PC-3 (cell line): ENCODE data around the gene GATAD2A.

Experiments used
- CTCF ChIP-seq: fragments of 300-600 bp; sonication (generic); conservative IDR thresholded peaks from 2 replicates; pipeline ENCODE4 v1.5.1; 2017; ENCODE audit warnings: antibody characterized with exemption, low read depth, mild to moderate bottlenecking, low read length
- EZH2 ChIP-seq: fragments of 300-600 bp; sonication (generic); IDR thresholded peaks from one replicate; pipeline ENCODE4 v1.6.1; 2017; ENCODE audit warnings: antibody characterized with exemption, mild to moderate bottlenecking, low read length; ENCODE audit not compliant: unreplicated experiment
- EZH2phosphoT487 ChIP-seq: fragments of 300-600 bp; sonication (generic); IDR thresholded peaks from 2 replicates; pipeline ENCODE4 v1.6.1; 2018; ENCODE audit warnings: mild to moderate bottlenecking, antibody characterized with exemption, low read length, borderline replicate concordance

- TF ChIP-seq CTCF: no peak
- no peak for TF ChIP-seq EZH2
- TF ChIP-seq EZH2phosphoT487: no peak
Observed at GRCh38 chr19:19464339-19465098, 59.0 kb downstream of the GATAD2A start.
